Fibroblast of lung (primary cell): ENCODE data around the gene EFHC1. TPM values are rescaled to one million over a fixed set of nuclear protein-coding genes. Genes with fewer than 3 reads are reported as not detected.

Source experiments
- DNase-seq, 2 donors: peaks; one replicate each; pipeline versions ENCODE4 v3.0.0 to v3.0.0-alpha.2; 2010; ENCODE audit warnings: low read depth in 2 of 2
- H2AFZ ChIP-seq: 2 replicates; pipeline ENCODE4 v1.5.1; 2012; ENCODE audit warnings: low read length, control low read depth, inconsistent platforms
- H3K27ac ChIP-seq: 2 replicates; pipeline ENCODE4 v1.5.1; 2011; ENCODE audit warnings: low read length, control low read depth; ENCODE audit not compliant: insufficient read depth
- H3K27me3 ChIP-seq: 2 replicates; pipeline ENCODE4 v1.5.1; 2011; ENCODE audit warnings: mild to moderate bottlenecking, low read length; ENCODE audit not compliant: control insufficient read depth, insufficient read depth
- H3K36me3 ChIP-seq: 2 replicates; pipeline ENCODE4 v1.5.1; 2011; ENCODE audit warnings: low read length; ENCODE audit not compliant: control insufficient read depth, insufficient read depth
- H3K4me1 ChIP-seq: 2 replicates; pipeline ENCODE4 v1.5.1; 2011; ENCODE audit warnings: low read length; ENCODE audit not compliant: control insufficient read depth, insufficient read depth; ENCODE audit errors: extremely low read depth
- H3K4me2 ChIP-seq: 2 replicates; pipeline ENCODE4 v1.5.1; 2011; ENCODE audit warnings: low read length, control low read depth; ENCODE audit not compliant: insufficient read depth; ENCODE audit errors: extremely low read depth
- H3K4me3 ChIP-seq, 4 experiments: fragments of 200-600 bp in 1 of 4; sonication (generic) in 1 of 4; replicated peaks in 1 of 4; 2 replicates each; pipeline ENCODE4 v1.5.1; 2011 to 2016; ENCODE audit warnings: low read length in 4 of 4, low read depth in 3 of 4, mild to moderate bottlenecking in 3 of 4, control low read depth in 2 of 4, inconsistent platforms in 1 of 4, mixed read lengths in 1 of 4; ENCODE audit not compliant: insufficient read depth in 1 of 4; ENCODE audit errors: control extremely low read depth in 1 of 4
- H3K79me2 ChIP-seq: 2 replicates; pipeline ENCODE4 v1.5.1; 2012; ENCODE audit warnings: mild to moderate bottlenecking, low read length, inconsistent platforms; ENCODE audit not compliant: control insufficient read depth, insufficient read depth
- H3K9ac ChIP-seq: 2 replicates; pipeline ENCODE4 v1.5.1; 2011; ENCODE audit warnings: mild to moderate bottlenecking, low read length, control low read depth; ENCODE audit not compliant: insufficient read depth
- H3K9me3 ChIP-seq: 2 replicates; pipeline ENCODE4 v1.5.1; 2012; ENCODE audit warnings: low read depth, low read length; ENCODE audit not compliant: control insufficient read depth, insufficient read depth
- H4K20me1 ChIP-seq: 2 replicates; pipeline ENCODE4 v1.5.1; 2011; ENCODE audit warnings: low read length; ENCODE audit not compliant: control insufficient read depth, insufficient read depth; ENCODE audit errors: extremely low read depth
- CTCF ChIP-seq, 2 donors: IDR thresholded peaks in 1 of 2; conservative IDR thresholded peaks in 1 of 2; 1 replicate in 1 of 2; 2 replicates in 1 of 2; pipeline ENCODE4 v1.5.1; 2011 to 2012; ENCODE audit warnings: low read length in 2 of 2, control low read depth in 1 of 2, inconsistent platforms in 1 of 2, low read depth in 1 of 2, mild to moderate bottlenecking in 1 of 2
- EZH2 ChIP-seq: IDR thresholded peaks from 2 replicates; pipeline ENCODE4 v1.5.1; 2012; ENCODE audit warnings: low read length, control low read depth, mild to moderate bottlenecking; ENCODE audit errors: missing control alignments
- polyA plus RNA-seq, 2 donors: library from polyadenylated mRNA; depleted of rRNA in 1 of 2; stranded (reverse) in 1 of 2; unstranded in 1 of 2; fragments of >200 nt; gene quantifications; 2 replicates each; pipeline ENCODE4 v1.2.1, GENCODE V29; 2011 to 2012; ENCODE audit warnings: missing spikeins in 1 of 2
- total RNA-seq: library from RNA; depleted of rRNA; stranded (reverse); fragments of >200 nt; gene quantifications from 2 replicates; pipeline ENCODE4 v1.2.1, GENCODE V29; 2014

The EFHC1 gene
- total and polyA plus RNA-seq, 2 donors (not counting 1 experiment from before 2014, with no cell fraction given) = 29.4 to 32.9 TPM

- Histone ChIP-seq H3K4me2 (no peak overlapping the region), H3K9me3 (no peaks in the 10 kb centered on the region), H3K4me3 (no peak overlapping the region), H2AFZ (no peak overlapping the region), H3K36me3 (peaks cover 14% of the 10 kb centered on the region), H3K4me1 (peaks cover 50% of the 10 kb centered on the region), H4K20me1 (no peaks in the 10 kb centered on the region), H3K27me3 (no peaks in the 10 kb centered on the region), H3K27ac (peak overlapping the region; percentile 73), H3K79me2 (peaks cover 83% of the 10 kb centered on the region), H3K9ac (no peak overlapping the region)
- TF ChIP-seq CTCF (conservative IDR thresholded peaks at IDR 0.05 in 1 of 2, IDR thresholded peaks at IDR 0.05 in 1 of 2; ENCODE audit: low read depth in 1 of 2, low read length in 2 of 2) = no peak
- TF ChIP-seq EZH2 = no peak
- no peak for DNase-seq
Observed at GRCh38 chr6:52536424-52536916, 116.3 kb downstream of the EFHC1 start.

GRCh38 chr6:52537001-52537753, 117.0 kb downstream of the EFHC1 start:
- peaks cover 13% of the 10 kb centered on the region for H3K36me3 ChIP-seq
- TF ChIP-seq CTCF (conservative IDR thresholded peaks at IDR 0.05 in 1 of 2, IDR thresholded peaks at IDR 0.05 in 1 of 2; ENCODE audit: low read depth in 1 of 2, low read length in 2 of 2) (no peak), EZH2 (no peak)
- H3K9me3 ChIP-seq = no peaks in the 10 kb centered on the region
- no peak overlapping the region for H2AFZ ChIP-seq
- peak in 1 of 2 donors; percentile 48 for DNase-seq
- peaks cover 49% of the 10 kb centered on the region for H3K4me1 ChIP-seq
- no peak overlapping the region for H3K4me2 ChIP-seq
- H3K4me3 ChIP-seq = no peak overlapping the region
- H3K79me2 ChIP-seq = peaks cover 83% of the 10 kb centered on the region
- no peak overlapping the region for H3K9ac ChIP-seq
- no peaks in the 10 kb centered on the region for H4K20me1 ChIP-seq
- peak overlapping the region; percentile 73 for H3K27ac ChIP-seq
- no peaks in the 10 kb centered on the region for H3K27me3 ChIP-seq

GRCh38 chr6:52538252-52538900, 118.2 kb downstream of the EFHC1 start:
- Histone ChIP-seq H2AFZ (no peak overlapping the region), H3K79me2 (peaks cover 87% of the 10 kb centered on the region), H3K4me3 (no peak overlapping the region), H3K27me3 (no peaks in the 10 kb centered on the region), H3K9ac (no peak overlapping the region), H3K4me2 (peak overlapping the region; percentile 1), H3K27ac (peak overlapping the region; percentile 73), H3K4me1 (peaks cover 50% of the 10 kb centered on the region), H3K36me3 (peaks cover 10% of the 10 kb centered on the region), H3K9me3 (no peaks in the 10 kb centered on the region), H4K20me1 (no peaks in the 10 kb centered on the region)
- DNase-seq = peak in 1 of 2 donors; percentile 55
- TF ChIP-seq CTCF (conservative IDR thresholded peaks at IDR 0.05 in 1 of 2, IDR thresholded peaks at IDR 0.05 in 1 of 2; ENCODE audit: low read depth in 1 of 2, low read length in 2 of 2) = no peak
- no peak for TF ChIP-seq EZH2
